Activated T-helper 1 cell treated with anti-CD3 and anti-CD28 coated beads, Interleukin-12 subunit alpha, Interleukin-12 subunit beta, Interleukin-2, Interleukin-4 antibody, amounts not matched to agents 30 ng/mL and 10 ng/mL and 1 ng/mL, durations not matched to agents 14 hours and 24 hours and 36 hours (primary cell): ENCODE measurements around the gene PTGR3. TPM values are rescaled to one million over a fixed set of nuclear protein-coding genes. Genes with fewer than 3 reads are reported as not detected.

Experiments used
- DNase-seq: peaks from one replicate; pipeline ENCODE4 v3.0.0; 2021; ENCODE audit warnings: low spot score
- H3K27ac Mint-ChIP-seq: one replicate; pipeline ENCODE4 v1.8.0; 2021; ENCODE audit warnings: mild to moderate bottlenecking, mixed read lengths
- H3K27me3 Mint-ChIP-seq: one replicate; pipeline ENCODE4 v1.8.0; 2022; ENCODE audit warnings: mild to moderate bottlenecking, moderate library complexity, mixed read lengths; ENCODE audit not compliant: insufficient read depth
- H3K36me3 Mint-ChIP-seq: one replicate; pipeline ENCODE4 v1.8.0; 2021; ENCODE audit warnings: low read depth, mixed read lengths
- H3K4me1 Mint-ChIP-seq: one replicate; pipeline ENCODE4 v1.8.0; 2021; ENCODE audit warnings: low read depth, mixed read lengths
- H3K4me3 Mint-ChIP-seq: one replicate; pipeline ENCODE4 v1.8.0; 2021; ENCODE audit warnings: mild to moderate bottlenecking, moderate library complexity, mixed read lengths
- H3K9me3 Mint-ChIP-seq: one replicate; pipeline ENCODE4 v1.8.0; 2021; ENCODE audit warnings: mixed read lengths
- intact Hi-C: fragments of 100-400 bp; cut with micrococcal nuclease; formaldehyde crosslinking; loops from one replicate; pipeline ENCODE4 v1.15.1; 2024
- total RNA-seq: library from RNA; stranded (reverse); gene quantifications from 2 replicates; pipeline ENCODE4 v1.2.3, GENCODE V29; 2022

PTGR3 gene
- total RNA-seq, 1 donor from 2014 or later = 19.1 TPM

DNA sequence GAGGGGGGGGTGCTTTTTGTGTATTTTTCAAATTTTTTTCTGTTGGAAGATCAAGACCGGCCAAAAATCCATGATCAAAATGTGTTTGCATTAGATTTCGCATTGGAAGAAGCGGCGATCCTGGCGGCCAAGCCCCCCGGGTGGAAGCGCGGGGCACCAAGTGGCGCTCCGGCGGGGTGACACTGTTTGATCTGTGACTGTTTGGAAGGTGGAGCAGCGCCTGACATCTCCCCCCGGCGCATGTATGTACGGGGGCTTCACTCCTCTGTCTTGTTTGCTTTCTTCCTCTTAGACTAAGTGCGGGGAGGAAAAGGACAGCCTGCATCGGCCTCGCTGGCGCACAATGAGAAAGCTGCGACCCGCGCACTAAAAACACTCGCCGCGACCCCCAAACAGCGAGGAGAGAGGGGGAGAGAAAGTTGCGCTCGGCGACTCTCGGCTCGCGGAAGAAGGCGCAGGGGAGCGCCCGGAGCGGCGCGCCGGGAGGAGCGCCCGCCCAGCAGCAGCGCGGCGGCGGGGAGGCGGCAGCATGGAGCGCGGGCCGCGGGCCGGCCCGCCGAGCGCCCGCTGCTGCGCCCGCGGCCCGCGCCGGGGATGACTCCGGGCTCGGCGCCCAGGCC, 2.2 kb upstream of the PTGR3 start:
- Mint-ChIP-seq H3K4me3 (peak overlapping the region; percentile 96), H3K4me1 (peaks cover 65% of the 10 kb centered on the region), H3K27me3 (peaks cover 23% of the 10 kb centered on the region), H3K9me3 (no peaks in the 10 kb centered on the region), H3K36me3 (peaks cover 13% of the 10 kb centered on the region), H3K27ac (peak overlapping the region; percentile 98)
- DNase-seq = peak; percentile 15
- intact Hi-C loops = loop anchor here (10.0 kb wide), 1 partner anchor 1146 kb away; no protein-coding TSS in a partner anchor

DNA sequence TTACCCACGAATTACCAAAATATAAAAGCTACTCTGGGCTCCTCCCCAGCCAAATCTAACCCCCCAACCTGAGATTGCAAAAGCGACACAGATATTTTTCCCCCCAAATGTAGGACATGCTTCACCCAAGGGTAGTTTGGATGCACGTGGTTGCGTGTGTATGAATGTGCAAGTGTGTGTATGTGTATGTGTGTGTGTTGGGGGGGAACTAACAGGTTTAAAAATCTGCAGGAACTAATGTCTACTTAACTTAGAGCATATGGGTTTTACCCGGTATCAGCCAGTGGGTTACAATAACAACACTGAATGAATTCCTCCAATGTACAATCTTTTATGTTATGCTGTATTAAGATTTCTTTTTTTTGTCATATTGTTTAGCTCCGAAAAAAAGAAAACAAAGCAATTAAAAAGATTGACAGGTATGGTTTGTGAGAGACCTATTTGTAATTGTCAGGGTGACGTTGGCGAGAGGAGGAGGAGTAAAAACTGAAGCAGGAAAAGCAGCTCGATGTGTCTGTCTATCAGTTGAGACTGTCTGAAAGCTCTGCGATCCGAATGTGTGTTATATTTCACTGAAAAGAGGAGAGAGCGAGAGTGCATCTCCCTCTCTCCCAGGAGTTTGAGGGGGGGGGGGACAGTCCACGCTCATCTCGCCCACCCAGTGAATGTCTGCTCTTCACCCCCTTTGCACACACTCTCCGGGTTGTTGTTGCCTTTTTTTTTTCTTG, 1.5 kb upstream of the PTGR3 start, which contains the start of gene TSHZ1:
Gene TSHZ1 (plus strand): TSS at position 524 of the 728 bp plus-strand sequence. CDS start 1,080 bp downstream, outside the sequence.
- intact Hi-C loops = loop anchor here (1.0 to 10.0 kb wide), 4 partner anchors 37 to 1146 kb away; no protein-coding TSS in a partner anchor
- Mint-ChIP-seq H3K27me3 (peaks cover 30% of the 10 kb centered on the region), H3K27ac (peak within 1 kb of the TSS; percentile 98), H3K4me1 (peaks cover 65% of the 10 kb centered on the region), H3K4me3 (peak within 1 kb of the TSS; percentile 96), H3K36me3 (peaks cover 17% of the 10 kb centered on the region), H3K9me3 (no peaks in the 10 kb centered on the region)
- peak; percentile 67 for DNase-seq

DNA sequence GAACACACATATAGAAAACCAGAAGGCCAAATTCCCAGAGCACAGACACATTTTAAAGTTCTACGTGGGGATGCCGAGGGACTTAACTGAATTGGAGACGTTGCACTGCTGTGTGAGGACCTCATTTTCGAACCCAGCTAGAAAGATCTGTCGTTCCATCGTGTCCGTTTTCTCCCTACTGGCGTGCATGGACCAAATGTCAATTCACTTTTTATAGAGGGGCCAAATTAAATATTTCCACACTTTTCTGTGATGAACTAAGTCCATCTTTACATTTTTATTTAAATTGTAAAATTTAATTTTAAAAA, 966 bp upstream of the PTGR3 start:
- Mint-ChIP-seq H3K27ac (peak overlapping the region; percentile 98), H3K36me3 (peaks cover 18% of the 10 kb centered on the region), H3K27me3 (peaks cover 35% of the 10 kb centered on the region), H3K4me1 (peaks cover 62% of the 10 kb centered on the region), H3K4me3 (peak overlapping the region; percentile 96), H3K9me3 (no peaks in the 10 kb centered on the region)
- intact Hi-C loops = loop anchor here (1.0 to 10.0 kb wide), 11 partner anchors 37 to 1857 kb away; partner anchors contain the start of gene TIMM21
- DNase-seq = no peak

DNA sequence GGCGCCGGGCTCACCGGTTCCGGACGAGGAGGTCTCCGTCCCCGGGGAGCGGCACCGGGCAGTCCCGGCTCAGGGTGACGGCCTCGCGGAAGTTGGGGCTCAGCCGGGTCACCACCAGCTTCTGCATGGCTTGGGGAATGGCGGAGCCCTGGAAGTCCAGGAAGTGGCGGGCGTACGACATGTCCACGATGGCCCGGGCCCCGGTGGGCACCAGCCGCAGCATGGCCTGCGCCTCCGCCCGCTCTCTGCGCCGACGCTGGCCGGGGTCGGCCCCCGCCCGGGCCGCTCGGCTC, 157 bp downstream of the PTGR3 start:
- Mint-ChIP-seq H3K27me3 (peaks cover 35% of the 10 kb centered on the region), H3K27ac (no peak overlapping the region), H3K4me1 (peaks cover 55% of the 10 kb centered on the region), H3K4me3 (peak overlapping the region; percentile 30), H3K9me3 (no peaks in the 10 kb centered on the region), H3K36me3 (peaks cover 15% of the 10 kb centered on the region)
- intact Hi-C loops = loop anchor here (2.0 to 10.0 kb wide), 7 partner anchors 54 to 1858 kb away; partner anchors contain the start of gene TIMM21
- DNase-seq = no peak

DNA sequence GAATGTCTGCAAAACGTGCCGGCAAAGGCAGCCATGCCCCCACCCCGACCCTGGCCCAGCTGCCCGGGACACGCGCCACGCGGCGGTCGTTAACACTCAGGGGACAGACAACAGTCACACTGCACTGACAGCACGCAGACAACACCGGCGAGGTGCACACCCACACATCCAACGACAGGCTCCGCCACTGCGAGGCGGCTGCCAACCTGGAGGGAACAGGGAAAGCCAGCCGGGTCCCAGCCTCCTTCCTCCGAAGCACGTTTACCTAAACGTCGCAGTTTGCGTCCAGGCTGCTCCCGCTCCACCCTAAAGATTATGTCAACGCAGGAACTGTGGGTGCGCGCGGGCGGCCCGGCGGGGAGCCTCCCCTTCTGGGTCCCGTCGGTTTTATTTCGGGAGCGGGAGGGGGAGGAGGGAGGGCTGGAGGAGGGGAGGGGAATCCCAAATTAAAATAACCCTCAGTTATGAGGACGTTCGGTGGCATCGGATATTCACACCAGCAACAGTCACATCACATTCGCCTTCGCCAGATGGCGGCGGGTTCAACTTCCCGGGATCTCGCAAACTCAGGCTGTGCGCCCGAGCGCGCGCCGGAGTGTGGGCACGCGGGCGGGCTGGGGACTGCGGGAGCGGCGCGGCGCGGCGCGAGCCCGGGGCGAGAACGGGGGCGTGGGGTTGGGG, 644 bp downstream of the PTGR3 start:
- H3K9me3 Mint-ChIP-seq = no peaks in the 10 kb centered on the region
- H3K4me1 Mint-ChIP-seq = peaks cover 51% of the 10 kb centered on the region
- peak overlapping the region; percentile 95 for H3K27ac Mint-ChIP-seq
- peak; percentile 30 for DNase-seq
- peaks cover 37% of the 10 kb centered on the region for H3K27me3 Mint-ChIP-seq
- intact Hi-C loops = loop anchor here (2.0 to 10.0 kb wide), 7 partner anchors 54 to 1859 kb away; partner anchors contain the start of gene TIMM21
- H3K4me3 Mint-ChIP-seq = peak overlapping the region; percentile 93
- H3K36me3 Mint-ChIP-seq = peaks cover 15% of the 10 kb centered on the region

DNA sequence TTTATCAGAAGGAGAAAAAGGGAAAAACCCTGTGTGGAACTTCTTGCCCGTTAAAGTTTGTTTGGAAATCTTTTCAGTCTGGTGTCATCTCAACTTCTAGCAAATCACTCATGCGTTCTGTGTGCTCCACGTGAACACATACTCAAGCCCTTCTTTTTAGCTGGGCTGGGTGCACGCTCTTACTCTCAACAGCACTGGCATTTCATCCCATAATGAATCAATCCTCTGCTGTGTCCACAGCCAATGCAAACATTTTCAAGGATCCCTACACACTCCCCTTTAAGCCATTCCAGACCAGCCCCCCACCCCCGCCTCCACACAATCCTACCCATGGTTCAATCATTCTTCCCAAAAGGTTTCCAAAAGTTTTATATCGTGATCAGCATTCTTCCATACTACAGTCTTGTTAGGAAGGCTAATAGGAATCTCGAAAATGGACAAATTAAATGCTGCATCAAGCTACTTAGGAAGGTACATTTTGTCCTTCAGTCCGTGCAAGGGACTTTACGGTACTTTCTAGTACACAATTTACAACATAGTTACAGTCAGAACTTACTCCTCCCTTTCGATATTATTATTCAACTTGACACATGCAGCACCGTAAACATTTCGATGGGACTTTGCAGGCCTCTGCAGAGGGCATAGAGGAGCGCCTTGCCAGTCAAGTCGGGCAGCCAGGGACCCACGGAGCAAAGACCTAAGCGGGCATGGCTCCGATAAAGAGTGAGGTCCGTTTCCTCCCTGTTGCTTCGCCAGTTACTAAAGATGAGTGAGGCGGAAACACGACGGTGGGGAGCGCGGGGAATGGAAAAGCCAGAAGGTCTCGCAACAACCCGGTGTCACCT, 1.4 kb downstream of the PTGR3 start:
- peak overlapping the region; percentile 93 for H3K4me3 Mint-ChIP-seq
- H3K9me3 Mint-ChIP-seq = no peaks in the 10 kb centered on the region
- peaks cover 32% of the 10 kb centered on the region for H3K27me3 Mint-ChIP-seq
- intact Hi-C loops = loop anchor here (1.0 to 10.0 kb wide), 9 partner anchors 55 to 1859 kb away; partner anchors contain the start of gene TIMM21
- H3K4me1 Mint-ChIP-seq = peaks cover 48% of the 10 kb centered on the region
- peak overlapping the region; percentile 95 for H3K27ac Mint-ChIP-seq
- DNase-seq = peak; percentile 11
- H3K36me3 Mint-ChIP-seq = peaks cover 21% of the 10 kb centered on the region

DNA sequence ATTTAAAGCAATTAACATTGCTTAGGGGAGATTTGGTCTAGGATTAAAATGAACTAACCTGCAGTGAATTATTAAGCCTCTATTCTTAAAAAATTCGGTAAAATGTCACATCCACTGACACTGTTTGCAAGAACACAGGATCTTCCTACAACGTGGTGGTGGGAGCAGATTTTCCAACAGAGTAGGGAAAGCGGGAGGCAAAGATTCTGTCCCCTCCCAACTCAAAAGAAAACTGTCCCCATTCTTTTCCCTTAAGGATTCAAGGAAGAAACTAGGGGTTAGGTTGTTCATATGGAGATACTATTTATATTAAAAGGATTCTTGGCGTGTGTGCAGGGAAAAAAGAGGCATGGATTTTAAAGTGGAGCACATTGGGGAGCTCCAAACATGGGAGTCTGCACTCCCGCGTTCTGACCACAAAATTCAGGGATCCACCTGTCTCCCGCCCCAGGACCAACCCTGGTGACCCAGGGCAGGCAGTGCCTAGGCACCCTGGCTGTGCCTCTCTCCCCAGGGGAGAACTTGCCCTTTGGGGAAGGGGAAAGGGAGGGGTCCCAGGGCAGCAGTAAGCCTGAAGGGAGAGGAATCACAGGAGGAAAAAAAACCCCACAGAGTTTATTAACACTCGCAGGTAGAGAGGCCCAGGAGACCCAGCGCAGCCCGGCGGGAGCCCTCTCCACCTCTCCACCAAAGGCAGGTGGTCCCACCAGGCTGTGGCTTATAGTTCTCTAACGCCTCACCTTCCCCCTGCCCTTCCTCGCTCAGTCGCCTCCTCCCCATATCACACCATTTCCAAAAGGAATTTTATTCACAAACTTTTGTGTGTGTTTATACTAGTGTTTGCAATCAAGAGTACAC, 2.3 kb downstream of the PTGR3 start:
- no peak for DNase-seq
- Mint-ChIP-seq H3K4me3 (peak overlapping the region; percentile 93), H3K27me3 (peaks cover 30% of the 10 kb centered on the region), H3K4me1 (peaks cover 45% of the 10 kb centered on the region), H3K27ac (no peak overlapping the region), H3K9me3 (no peaks in the 10 kb centered on the region), H3K36me3 (peaks cover 22% of the 10 kb centered on the region)
- intact Hi-C loops = loop anchor here (1.0 to 10.0 kb wide), 6 partner anchors 56 to 1286 kb away; no protein-coding TSS in a partner anchor

DNA sequence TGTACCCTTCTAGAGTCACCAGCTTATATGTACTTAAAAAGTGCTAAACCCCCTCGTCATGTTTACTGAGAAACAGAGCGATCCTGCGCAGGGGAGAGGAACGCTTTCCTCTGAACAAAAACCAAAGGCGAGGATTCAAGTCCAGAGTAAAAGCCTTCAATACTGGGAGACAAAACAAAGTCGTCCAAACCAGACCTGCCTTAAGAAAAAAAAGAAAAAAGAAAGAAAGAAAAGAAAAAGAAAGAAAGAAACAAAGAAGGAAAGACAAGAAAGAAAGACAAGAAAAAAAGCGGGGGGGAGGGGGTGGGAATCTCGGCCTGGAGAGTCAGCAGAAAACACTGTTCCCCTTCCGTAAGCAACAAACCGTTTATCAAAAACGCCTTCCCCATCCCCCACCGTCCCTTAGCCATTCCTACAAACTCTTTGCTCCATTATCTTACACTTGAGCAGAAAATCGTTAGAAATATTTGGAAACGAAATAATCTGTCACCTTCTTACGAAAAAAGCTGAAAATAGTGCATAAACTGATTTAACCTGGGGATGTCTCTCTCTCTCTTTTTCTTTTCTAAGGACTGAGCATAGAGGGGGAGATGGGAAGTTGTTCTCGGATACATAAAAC, 3.3 kb downstream of the PTGR3 start:
- H3K27ac Mint-ChIP-seq = no peak overlapping the region
- peak overlapping the region; percentile 28 for H3K4me3 Mint-ChIP-seq
- no peaks in the 10 kb centered on the region for H3K9me3 Mint-ChIP-seq
- DNase-seq = no peak
- peaks cover 30% of the 10 kb centered on the region for H3K27me3 Mint-ChIP-seq
- peaks cover 29% of the 10 kb centered on the region for H3K36me3 Mint-ChIP-seq
- intact Hi-C loops = loop anchor here (2.0 to 10.0 kb wide), 5 partner anchors 57 to 1287 kb away; no protein-coding TSS in a partner anchor
- peaks cover 47% of the 10 kb centered on the region for H3K4me1 Mint-ChIP-seq

DNA sequence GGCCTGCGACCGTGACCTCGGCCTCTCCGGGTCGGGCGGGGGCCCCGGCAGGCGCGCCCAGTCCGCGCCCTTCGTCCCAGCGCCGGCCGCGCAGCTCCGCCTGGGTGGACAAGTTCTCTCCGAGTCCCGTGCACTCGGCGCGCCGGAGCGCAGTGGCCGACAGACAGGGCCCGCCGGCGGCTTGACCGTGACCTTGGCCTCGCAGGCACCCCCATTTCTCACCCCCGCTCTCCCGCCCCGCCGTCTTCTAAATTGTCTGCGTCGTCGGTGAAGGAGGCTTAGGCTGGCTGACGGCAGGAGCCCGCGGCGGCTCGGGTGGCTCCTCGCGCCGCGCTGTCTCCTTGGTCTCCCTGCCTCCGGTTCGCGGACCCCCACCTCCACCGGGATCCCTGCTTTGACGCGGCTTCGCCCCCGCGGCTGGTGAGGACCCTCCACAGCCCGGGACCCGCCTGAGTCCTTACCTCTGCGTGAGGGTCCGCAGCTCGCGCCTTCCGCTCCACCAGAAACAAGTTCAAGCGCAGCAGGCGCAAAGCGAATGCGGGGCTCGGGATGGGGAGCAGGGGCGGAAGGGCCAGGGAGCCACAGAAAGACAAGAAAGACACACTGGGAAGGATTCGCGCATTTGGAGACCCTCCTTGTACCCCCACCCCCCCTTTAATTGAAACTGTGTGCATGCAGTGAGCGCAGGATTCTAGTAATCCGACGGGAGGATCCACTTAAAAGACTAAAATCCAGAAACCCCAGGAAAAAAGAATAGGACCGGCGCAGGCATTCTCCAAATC, 4.0 kb downstream of the PTGR3 start:
- intact Hi-C loops = loop anchor here (5.0 to 10.0 kb wide), 4 partner anchors 57 to 550 kb away; no protein-coding TSS in a partner anchor
- no peak for DNase-seq
- H3K9me3 Mint-ChIP-seq = no peaks in the 10 kb centered on the region
- peaks cover 40% of the 10 kb centered on the region for H3K4me1 Mint-ChIP-seq
- H3K4me3 Mint-ChIP-seq = peak overlapping the region; percentile 45
- H3K27ac Mint-ChIP-seq = no peak overlapping the region
- peaks cover 27% of the 10 kb centered on the region for H3K36me3 Mint-ChIP-seq
- H3K27me3 Mint-ChIP-seq = peaks cover 30% of the 10 kb centered on the region

DNA sequence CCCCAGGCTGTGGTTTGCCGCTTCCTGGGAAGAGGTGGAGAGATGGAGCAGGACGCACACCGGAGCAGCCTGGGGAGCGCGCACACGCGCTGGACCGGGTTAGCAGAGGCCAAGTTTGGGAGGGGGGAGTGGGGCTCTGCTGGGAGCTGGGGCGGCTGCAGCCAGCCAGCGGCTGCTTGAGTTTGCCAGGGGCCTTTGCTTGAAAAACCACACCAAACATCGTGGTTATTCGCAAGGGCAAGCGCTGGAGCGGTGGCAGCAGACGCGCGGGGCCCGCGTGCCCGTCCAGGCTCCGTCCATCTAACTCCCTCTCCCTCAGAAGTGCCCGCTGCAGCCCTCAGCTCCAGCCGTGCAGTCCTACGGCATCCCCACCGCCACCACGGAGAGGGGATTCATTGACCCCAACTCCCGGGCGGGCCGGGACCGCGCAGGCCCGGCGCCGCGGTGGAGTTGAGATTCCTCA, 4.6 kb downstream of the PTGR3 start:
- Mint-ChIP-seq H3K27me3 (peaks cover 30% of the 10 kb centered on the region), H3K9me3 (no peaks in the 10 kb centered on the region), H3K36me3 (peaks cover 25% of the 10 kb centered on the region), H3K27ac (no peak overlapping the region), H3K4me1 (peaks cover 36% of the 10 kb centered on the region), H3K4me3 (no peak overlapping the region)
- intact Hi-C loops = loop anchor here (10.0 kb wide), 2 partner anchors 299 to 549 kb away; no protein-coding TSS in a partner anchor
- no peak for DNase-seq
